A673 (cell line): ENCODE results near the gene MICU1.

Experiments
- EZH2 ChIP-seq: fragments of 200-600 bp; sonication (generic); IDR thresholded peaks from 2 replicates; pipeline ENCODE4 v1.6.1; 2017; ENCODE audit warnings: borderline replicate concordance, low read depth, mild to moderate bottlenecking, mixed read lengths, antibody characterized with exemption, low read length; ENCODE audit not compliant: poor library complexity, severe bottlenecking
- TF ChIP-seq, protein P1 (sequence below): fragments of 300-800, 200-600 bp; sonication (generic); conservative IDR thresholded peaks from 2 replicates; pipeline ENCODE4 v1.5.1; 2017; ENCODE audit warnings: low read depth, mild to moderate bottlenecking, antibody characterized with exemption, low read length, moderate library complexity, mixed read lengths

DNA sequence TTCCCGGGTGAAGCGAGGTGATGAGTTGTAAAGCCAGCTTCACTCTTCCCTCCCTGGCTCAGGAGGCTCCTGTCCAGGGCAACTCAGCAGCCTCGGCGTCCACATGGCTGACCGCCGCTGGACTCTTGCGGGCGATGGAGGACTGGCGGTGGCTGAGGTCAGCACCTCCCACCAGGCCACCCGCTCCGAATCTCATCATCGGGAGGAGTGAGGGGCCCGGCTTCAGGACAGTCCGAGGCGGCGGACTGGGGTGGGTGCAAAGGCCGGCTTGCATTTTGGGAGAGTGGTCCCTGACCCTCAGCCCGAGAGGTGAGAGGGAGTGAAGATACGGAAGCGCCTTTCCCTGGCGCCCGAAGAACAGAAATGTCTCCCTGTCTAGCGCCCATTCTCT, 271.9 kb downstream of the MICU1 start:
- TF ChIP-seq, protein P1, sequence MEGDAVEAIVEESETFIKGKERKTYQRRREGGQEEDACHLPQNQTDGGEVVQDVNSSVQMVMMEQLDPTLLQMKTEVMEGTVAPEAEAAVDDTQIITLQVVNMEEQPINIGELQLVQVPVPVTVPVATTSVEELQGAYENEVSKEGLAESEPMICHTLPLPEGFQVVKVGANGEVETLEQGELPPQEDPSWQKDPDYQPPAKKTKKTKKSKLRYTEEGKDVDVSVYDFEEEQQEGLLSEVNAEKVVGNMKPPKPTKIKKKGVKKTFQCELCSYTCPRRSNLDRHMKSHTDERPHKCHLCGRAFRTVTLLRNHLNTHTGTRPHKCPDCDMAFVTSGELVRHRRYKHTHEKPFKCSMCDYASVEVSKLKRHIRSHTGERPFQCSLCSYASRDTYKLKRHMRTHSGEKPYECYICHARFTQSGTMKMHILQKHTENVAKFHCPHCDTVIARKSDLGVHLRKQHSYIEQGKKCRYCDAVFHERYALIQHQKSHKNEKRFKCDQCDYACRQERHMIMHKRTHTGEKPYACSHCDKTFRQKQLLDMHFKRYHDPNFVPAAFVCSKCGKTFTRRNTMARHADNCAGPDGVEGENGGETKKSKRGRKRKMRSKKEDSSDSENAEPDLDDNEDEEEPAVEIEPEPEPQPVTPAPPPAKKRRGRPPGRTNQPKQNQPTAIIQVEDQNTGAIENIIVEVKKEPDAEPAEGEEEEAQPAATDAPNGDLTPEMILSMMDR: no peak
- TF ChIP-seq EZH2: no peak
